GM19035 (cell line): ENCODE measurements around the gene AP3M1.
"Not testable (repeated sequence)": the region's sequence is repeated elsewhere in the genome, so short reads cannot be mapped to it uniquely, and the experiment has no call there.

Source experiments
- ATAC-seq: cut with Tn5 transposase; IDR thresholded peaks from one replicate; pipeline ENCODE4 v1.9.1; 2021; ENCODE audit not compliant: unreplicated experiment

The AP3M1 gene

GRCh38 chr10:74164716-74165529 lies 14.3 kb upstream of the AP3M1 start:
- ATAC-seq, result no peak

- ATAC-seq, result no peak
Measured at GRCh38 chr10:74163319-74164068, 12.9 kb upstream of the AP3M1 start.

- ATAC-seq, result no peak
Measured at GRCh38 chr10:74160013-74160412, 9.4 kb upstream of the AP3M1 start.

DNA sequence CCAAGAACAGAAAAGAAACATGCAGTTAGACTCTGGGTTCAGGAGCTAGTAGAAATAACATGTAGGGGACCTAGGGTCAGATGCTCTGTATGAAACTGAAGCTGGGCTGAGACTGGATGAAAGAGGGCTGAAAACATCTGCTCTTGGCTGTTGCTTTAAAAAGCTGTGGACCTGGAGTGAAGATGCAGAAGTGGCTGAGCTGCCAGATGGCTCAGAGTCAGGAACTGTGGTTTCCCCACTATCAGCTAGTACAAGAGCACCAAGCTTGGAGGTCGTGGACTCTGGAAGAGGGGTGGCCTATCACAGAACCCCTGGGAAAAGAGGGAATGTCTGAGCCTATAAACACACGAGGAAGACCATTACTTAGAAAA lies 6.3 kb upstream of the AP3M1 start:
- no peak for ATAC-seq

GRCh38 chr10:74153676-74154075 lies 3.0 kb upstream of the AP3M1 start:
- ATAC-seq, result no peak

GRCh38 chr10:74153123-74153522 lies 2.5 kb upstream of the AP3M1 start:
- no peak for ATAC-seq

DNA sequence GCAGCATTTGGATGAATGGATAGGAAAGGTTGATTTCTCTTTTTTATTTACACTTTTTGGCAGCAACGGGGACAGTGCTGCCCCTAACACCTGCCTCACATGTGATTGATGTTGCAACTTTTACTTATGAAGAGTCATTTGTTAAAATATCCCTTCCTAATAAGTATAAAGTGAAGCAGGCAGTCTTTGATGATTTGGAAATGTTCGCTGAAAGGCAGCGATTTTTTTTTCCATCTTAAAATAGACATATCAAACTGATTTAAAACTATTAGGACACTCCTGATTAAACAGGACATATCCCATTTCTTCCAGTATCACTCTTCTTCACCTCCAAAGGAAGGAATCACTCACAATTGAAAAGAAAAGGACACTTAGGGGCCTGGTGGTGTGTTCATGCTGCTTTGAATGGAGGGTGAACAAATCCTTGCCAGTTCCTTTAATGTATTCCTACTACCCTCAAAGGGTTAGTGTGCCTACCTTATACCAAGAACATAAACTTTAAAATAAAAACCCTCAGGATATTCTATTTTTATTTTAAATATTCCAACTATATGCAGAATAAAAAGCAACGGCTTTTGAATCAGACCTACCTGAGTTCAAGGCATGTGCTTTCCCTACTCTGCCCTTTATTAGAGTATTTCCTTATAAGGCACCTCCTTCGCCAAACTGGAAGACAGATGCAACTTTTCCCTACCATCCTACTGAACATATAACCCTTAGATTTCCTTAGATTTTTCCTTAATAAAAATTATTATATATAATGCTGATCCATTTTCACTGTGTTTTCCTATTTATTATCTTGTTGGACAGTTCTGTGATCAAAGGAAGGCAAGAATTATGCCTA lies 1.5 kb upstream of the AP3M1 start:
- no peak for ATAC-seq

- peak; percentile 83 for ATAC-seq
Measured at GRCh38 chr10:74150990-74151878, 606 bp upstream of the AP3M1 start, which contains the start of gene ADK. ADK (plus strand) TSS chr10:74151221; CDS start chr10:74151279, 58 bp downstream.

DNA sequence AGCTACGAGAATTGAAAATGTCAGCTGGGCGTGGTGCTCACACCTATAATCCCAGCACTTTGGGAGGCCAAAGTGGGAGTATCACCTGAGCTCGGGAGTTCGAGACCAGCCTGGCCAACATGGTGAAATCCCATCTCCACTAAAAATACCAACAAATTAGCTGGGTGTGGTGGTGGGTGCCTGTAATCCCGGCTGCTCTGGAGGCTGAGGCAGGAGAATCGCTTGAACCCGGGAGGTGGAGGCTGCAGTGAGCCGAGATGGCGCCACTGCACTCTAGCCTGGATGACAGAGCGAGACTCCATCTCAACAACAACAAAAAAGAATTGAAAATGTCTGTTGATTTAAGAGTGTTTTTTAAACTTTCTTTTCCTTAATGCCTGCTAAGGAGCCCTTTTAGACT lies 3.6 kb downstream of the AP3M1 start:
- not testable (repeated sequence) for ATAC-seq

GRCh38 chr10:74145133-74145532 lies 5.5 kb downstream of the AP3M1 start:
- no peak for ATAC-seq

GRCh38 chr10:74140553-74140952 lies 10.1 kb downstream of the AP3M1 start:
- no peak for ATAC-seq

DNA sequence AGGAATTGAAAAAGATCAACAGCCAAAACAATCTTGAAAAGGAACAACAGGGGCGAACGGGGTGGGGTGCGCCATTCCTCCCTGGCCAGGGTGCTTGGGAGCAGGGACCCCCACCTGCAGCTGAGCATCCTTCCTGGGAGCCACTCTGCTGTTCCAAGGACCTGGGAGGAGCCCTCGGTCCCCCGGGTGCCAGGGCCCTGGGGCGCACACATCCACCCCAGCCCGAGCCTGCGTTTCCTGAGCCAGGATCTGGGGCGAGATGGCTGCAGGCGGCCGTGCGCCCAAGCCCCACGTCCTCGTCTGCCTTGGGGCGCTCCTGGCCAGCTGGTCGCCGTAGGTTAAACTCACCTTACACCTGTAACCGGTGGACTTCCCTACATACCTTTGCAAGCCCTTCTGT lies 10.6 kb downstream of the AP3M1 start:
- ATAC-seq, result no peak

- ATAC-seq, result not testable (repeated sequence)
Measured at GRCh38 chr10:74138596-74138995, 12.0 kb downstream of the AP3M1 start.

DNA sequence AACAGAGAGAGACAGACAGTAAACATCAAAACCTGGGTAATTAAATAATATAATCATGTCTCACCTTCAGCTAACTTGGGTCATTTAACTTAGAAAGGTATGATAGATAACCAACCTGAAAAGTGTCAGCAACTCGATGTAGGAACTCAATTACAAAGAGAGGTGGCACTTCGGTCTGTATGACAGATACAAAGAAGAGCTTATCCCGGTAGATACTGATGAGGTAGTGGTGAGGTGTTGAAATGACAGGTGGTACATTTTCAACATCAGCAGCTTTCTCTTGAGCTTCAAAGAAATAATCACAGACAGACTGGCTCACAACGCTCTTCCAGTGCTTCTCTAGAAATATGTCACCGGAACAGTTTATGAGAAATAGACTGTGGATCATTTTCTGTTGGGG lies 12.6 kb downstream of the AP3M1 start:
- ATAC-seq, result no peak

GRCh38 chr10:74135452-74135851 lies 15.2 kb downstream of the AP3M1 start:
- ATAC-seq, result no peak

GRCh38 chr10:74133923-74134820 lies 16.5 kb downstream of the AP3M1 start:
- ATAC-seq, result no peak

GRCh38 chr10:74123081-74123480 lies 27.5 kb downstream of the AP3M1 start:
- ATAC-seq, result no peak

DNA sequence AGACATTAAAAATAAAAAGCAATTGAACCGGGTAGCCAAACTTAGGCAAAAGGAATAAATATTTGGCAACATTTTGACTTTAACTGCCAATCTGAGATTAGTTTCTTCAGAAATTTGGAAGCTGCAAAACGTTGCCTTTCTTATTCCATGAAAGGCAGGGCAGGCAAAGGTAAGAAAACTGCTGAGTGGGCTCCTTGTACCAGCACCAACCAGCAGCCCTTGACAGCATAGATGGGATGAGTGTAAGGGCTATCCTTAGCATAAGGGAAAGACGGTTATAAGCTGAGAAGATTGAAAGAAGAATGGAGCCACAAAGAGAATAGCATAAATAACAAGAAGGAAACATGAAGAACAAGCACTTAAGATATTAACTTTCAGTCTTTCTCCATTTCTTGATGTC lies 28.6 kb downstream of the AP3M1 start:
- no peak for ATAC-seq

GRCh38 chr10:74121368-74121767 lies 29.3 kb downstream of the AP3M1 start:
- no peak for ATAC-seq
